Measurements from ENCODE around the gene ZSCAN23.
"Not testable (repeated sequence)": the region's sequence is repeated elsewhere in the genome, so short reads cannot be mapped to it uniquely, and the experiment has no call there.

Gene ZSCAN23

DNA sequence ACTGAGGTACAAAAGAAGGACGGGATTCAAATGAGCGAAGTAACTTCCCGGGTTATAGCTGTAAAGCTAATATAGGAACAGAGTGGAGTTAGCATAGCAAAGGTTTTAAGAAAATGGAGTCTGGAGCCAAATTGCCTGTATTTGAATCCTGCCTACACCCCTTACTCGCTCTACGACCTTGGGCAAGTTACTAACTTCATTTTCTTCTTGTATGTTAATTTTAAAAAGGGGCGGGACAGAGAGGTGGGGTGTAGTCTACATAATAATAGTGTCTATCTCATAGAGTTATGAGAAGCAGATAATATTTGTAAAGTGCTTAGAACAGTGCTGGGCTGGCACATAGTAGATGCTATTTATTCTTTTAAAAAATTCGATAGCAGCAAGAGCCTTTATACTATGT is 705 bp downstream of the ZSCAN23 start:
- DNase-seq (ENCODE audit: low read depth in 2 of 2): no peak

- no peak for DNase-seq (ENCODE audit: low read depth in 2 of 2)
Measured at GRCh38 chr6:28436404-28436803, 6.9 kb downstream of the ZSCAN23 start.

DNA sequence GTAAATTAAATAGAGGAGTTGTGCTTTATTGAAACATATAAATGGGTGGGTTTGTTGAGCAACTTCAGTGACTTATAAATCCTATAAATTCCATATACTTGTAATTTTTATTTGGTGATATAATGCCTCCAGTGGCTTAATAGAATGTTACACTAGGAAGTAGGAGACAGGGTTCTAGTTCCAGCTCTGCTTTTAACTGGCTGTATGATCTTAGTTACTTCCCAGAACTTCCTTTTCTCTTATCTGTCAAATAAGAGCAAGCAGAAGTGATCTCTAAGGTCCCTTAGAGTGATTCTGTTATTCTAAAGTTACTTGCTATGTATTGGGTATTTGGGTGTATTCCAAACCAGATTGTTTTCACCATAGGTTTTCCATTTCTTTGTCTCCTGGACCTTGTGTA is 10.2 kb downstream of the ZSCAN23 start:
- DNase-seq (ENCODE audit: low read depth in 2 of 2): no peak

GRCh38 chr6:28429781-28430180 is 13.5 kb downstream of the ZSCAN23 start:
- DNase-seq (ENCODE audit: low read depth in 2 of 2): no peak

- DNase-seq (ENCODE audit: low read depth in 2 of 2): no peak
Measured at GRCh38 chr6:28425944-28426541, 17.2 kb downstream of the ZSCAN23 start.

GRCh38 chr6:28424163-28424562 is 19.1 kb downstream of the ZSCAN23 start:
- DNase-seq (ENCODE audit: low read depth in 2 of 2): no peak

GRCh38 chr6:28423546-28423945 is 19.7 kb downstream of the ZSCAN23 start:
- DNase-seq (ENCODE audit: low read depth in 2 of 2): no peak

DNA sequence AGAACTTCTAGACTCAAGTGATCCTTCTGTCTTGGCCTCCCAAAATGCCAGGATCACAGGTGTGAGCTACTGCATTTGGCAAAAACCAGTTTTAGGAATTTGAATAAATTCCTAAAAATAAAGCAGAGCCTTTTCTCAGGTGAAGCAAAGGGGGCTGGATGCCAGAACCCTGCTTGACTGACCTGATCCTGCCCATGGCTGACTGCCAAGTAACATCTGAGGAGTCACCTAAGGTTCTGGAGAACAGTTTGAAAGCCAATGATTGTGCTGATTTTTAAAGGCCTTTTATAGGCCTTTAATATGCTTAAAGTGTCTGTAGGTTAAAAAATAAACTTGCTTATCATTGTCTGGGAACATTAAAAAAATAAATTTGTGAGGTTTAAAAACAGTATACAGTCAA is 29.6 kb downstream of the ZSCAN23 start:
- DNase-seq (ENCODE audit: low read depth in 2 of 2): no peak

- no peak for DNase-seq (ENCODE audit: low read depth in 2 of 2)
Measured at GRCh38 chr6:28410767-28411166, 32.5 kb downstream of the ZSCAN23 start.

- DNase-seq (ENCODE audit: low read depth in 2 of 2): no peak
Measured at GRCh38 chr6:28408076-28408802, 35.1 kb downstream of the ZSCAN23 start.

DNA sequence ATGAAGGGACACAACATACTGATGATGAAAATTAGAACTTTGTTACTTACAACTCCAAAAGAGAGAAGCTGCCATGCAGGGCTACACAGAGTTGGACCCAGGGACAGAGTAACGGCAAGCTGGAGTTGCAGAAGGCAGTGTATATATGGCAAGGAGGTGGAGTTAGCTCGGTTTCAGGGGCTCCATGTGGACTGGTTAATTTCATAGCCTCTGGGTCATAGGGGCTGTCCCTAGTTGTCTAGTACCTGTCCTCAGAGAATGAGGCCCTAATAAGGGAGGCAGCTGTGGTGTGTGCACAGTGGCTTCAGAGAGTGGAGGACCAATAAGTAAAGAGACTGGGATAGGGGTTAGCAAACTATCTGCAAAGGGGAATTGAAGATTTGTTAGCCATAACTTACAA is 35.9 kb downstream of the ZSCAN23 start:
- no peak for DNase-seq (ENCODE audit: low read depth in 2 of 2)

- DNase-seq (ENCODE audit: low read depth in 2 of 2): not testable (repeated sequence)
Measured at GRCh38 chr6:28403923-28404322, 39.4 kb downstream of the ZSCAN23 start.

- DNase-seq (ENCODE audit: low read depth in 2 of 2): no peak
Measured at GRCh38 chr6:28402197-28402596, 41.1 kb downstream of the ZSCAN23 start.

GRCh38 chr6:28401172-28401571 is 42.1 kb downstream of the ZSCAN23 start:
- DNase-seq (ENCODE audit: low read depth in 2 of 2): no peak

GRCh38 chr6:28400122-28400451 is 43.2 kb downstream of the ZSCAN23 start:
- DNase-seq (ENCODE audit: low read depth in 2 of 2): no peak

- DNase-seq (ENCODE audit: low read depth in 2 of 2): peak; percentile 80
Measured at GRCh38 chr6:28399350-28400121, 43.8 kb downstream of the ZSCAN23 start, which contains the start of gene ZSCAN12. ZSCAN12 (minus strand) TSS chr6:28399747; CDS start chr6:28398405, 1,342 bp downstream.

GRCh38 chr6:28395918-28396317 is 47.4 kb downstream of the ZSCAN23 start:
- DNase-seq (ENCODE audit: low read depth in 2 of 2): no peak

DNA sequence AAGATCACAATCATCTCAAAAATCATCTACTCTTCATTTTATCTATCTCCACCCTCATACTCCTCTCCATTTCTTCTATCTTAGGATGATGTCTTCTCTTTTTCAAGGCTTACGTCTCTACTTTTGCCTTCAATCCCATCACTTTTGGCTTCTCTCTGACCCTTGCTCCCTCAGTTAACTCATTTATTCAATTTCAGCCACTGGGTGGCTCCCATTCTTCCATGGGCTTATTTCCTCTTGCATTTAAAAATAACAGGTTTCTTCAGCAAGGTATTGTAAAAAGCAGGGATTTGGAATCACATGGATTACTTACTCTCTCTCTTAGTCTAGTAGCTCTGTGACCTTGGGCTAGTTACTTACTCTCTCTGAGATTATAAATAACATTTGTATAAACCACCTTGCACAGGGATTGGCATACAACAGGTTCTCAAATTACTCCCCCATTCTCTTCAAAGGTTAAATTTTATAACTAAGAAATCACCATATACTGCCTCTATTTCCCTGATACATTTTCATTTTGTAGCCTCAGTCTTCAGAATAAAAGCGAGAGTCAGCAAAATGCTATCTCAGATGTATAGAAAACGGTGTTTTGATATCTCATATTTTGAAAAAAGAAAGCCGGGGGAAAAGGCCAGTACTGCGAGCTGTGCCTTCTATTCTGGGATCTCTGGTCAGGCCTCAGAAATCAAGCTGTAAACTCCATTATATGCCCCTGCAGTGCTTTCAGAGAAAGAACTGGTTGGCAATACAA is 49.2 kb downstream of the ZSCAN23 start:
- DNase-seq (ENCODE audit: low read depth in 2 of 2): no peak

- no peak for DNase-seq (ENCODE audit: low read depth in 2 of 2)
Measured at GRCh38 chr6:28390688-28391087, 52.6 kb downstream of the ZSCAN23 start.

- no peak for DNase-seq (ENCODE audit: low read depth in 2 of 2)
Measured at GRCh38 chr6:28384143-28384533, 59.2 kb downstream of the ZSCAN23 start.

GRCh38 chr6:28383235-28384142 is 59.8 kb downstream of the ZSCAN23 start:
- DNase-seq (ENCODE audit: low read depth in 2 of 2): peak in 1 of 2 donors; percentile 19
